ENCODE measurements around the gene WARS2.

WARS2 gene

DNA sequence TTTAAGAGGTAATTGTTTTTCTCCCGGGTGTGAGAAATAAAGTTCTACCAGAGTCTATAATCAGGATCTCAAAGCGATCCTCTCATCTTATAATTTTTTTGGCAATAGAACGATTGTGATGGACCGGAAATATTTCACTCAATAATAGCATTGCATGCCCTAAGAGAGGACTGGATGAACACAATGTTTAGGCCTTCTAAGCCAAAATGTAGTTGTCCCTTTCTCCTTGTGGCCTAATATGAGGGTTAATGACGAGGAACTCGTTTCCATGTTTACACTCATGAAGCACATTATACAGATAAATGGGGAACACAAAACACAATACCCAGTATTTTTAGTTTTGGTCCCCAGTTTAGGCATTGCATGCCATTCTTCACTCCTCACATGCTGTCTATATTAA is 158.2 kb downstream of the WARS2 start:
- DNase-seq = no peak

GRCh38 chr1:118981436-118981835 is 159.0 kb downstream of the WARS2 start:
- no peak for DNase-seq
